H1 (cell line): Measurements from ENCODE around the gene UNC13C. TPM values are rescaled to one million over a fixed set of nuclear protein-coding genes. Genes with fewer than 3 reads are reported as not detected.

ENCODE experiments used
- CTCF ChIA-PET: fragments of 300-600 bp; sonication (Branson Sonifier 250); formaldehyde crosslinking; loops from one replicate; lab custom pipeline; 2021; ENCODE audit not compliant: partially characterized antibody; lab: Charles Lee
- POLR2A ChIA-PET: fragments of 300-600 bp; sonication (Branson Sonifier 250); formaldehyde crosslinking; loops from one replicate; lab custom pipeline; 2021; ENCODE audit warnings: inconsistent platforms; ENCODE audit not compliant: partially characterized antibody; lab: Charles Lee
- DNase-seq, 2 experiments: peaks; one replicate each; pipeline versions ENCODE4 v3.0.0 to v3.0.0-alpha.2; 2010 to 2022; ENCODE audit warnings: low spot score in 2 of 2, low read depth in 1 of 2, mixed read lengths in 1 of 2
- FAIRE-seq: peaks from 2 replicates; lab custom pipeline; 2011; peaks lifted over from hg19 to GRCh38; lab: Jason Lieb, UNC
- H2AFZ ChIP-seq: 2 replicates; pipeline ENCODE4 v1.8.1; 2012; ENCODE audit warnings: low read length, inconsistent platforms
- H2AK5ac ChIP-seq: 2 replicates; pipeline ENCODE4 v1.6.1; 2013; ENCODE audit warnings: low read depth, low read length
- H2BK120ac ChIP-seq: replicated peaks from 2 replicates; pipeline ENCODE3; 2013; ENCODE audit warnings: low read depth, low read length, inconsistent platforms
- H2BK12ac ChIP-seq: 2 replicates; pipeline ENCODE4 v1.6.1; 2013; ENCODE audit warnings: low read depth, low read length
- H2BK15ac ChIP-seq: 2 replicates; pipeline ENCODE4 v1.6.1; 2013; ENCODE audit warnings: low read length
- H2BK20ac ChIP-seq: 2 replicates; pipeline ENCODE4 v1.6.1; 2013; ENCODE audit warnings: low read length
- H2BK5ac ChIP-seq: 2 replicates; pipeline ENCODE4 v1.6.1; 2013; ENCODE audit warnings: low read depth, low read length
- H3K14ac ChIP-seq: 2 replicates; pipeline ENCODE4 v1.6.1; 2013; ENCODE audit warnings: inconsistent platforms; ENCODE audit not compliant: insufficient read length
- H3K18ac ChIP-seq: 2 replicates; pipeline ENCODE4 v1.6.1; 2013; ENCODE audit warnings: low read length; ENCODE audit errors: extremely low read depth
- H3K23ac ChIP-seq: 2 replicates; pipeline ENCODE4 v1.6.1; 2013; ENCODE audit warnings: inconsistent platforms; ENCODE audit not compliant: insufficient read length
- H3K23me2 ChIP-seq: 2 replicates; pipeline ENCODE4 v1.6.1; 2013; ENCODE audit warnings: low read depth, low read length
- H3K27ac ChIP-seq: 2 replicates; pipeline ENCODE4 v1.6.1; 2011; ENCODE audit warnings: low read depth, low read length, inconsistent platforms
- H3K27me3 ChIP-seq, 4 experiments: replicated peaks in 1 of 4; 1 replicate in 1 of 4; 2 replicates in 3 of 4; pipeline versions ENCODE4 v1.6.1 to v1.8.1; 2011 to 2013; ENCODE audit warnings: low read length in 3 of 4, mild to moderate bottlenecking in 3 of 4, inconsistent platforms in 2 of 4, mixed read lengths in 2 of 4, moderate library complexity in 1 of 4; ENCODE audit not compliant: control insufficient read depth in 3 of 4, insufficient read depth in 3 of 4; ENCODE audit errors: extremely low read depth in 1 of 4
- H3K36me3 ChIP-seq, 4 experiments: 2 replicates each; pipeline versions ENCODE4 v1.6.1 to v1.8.1; 2011 to 2013; ENCODE audit warnings: mild to moderate bottlenecking in 4 of 4, low read length in 3 of 4, moderate library complexity in 2 of 4, control low read depth in 1 of 4, inconsistent platforms in 1 of 4; ENCODE audit not compliant: insufficient read depth in 4 of 4, control insufficient read depth in 2 of 4
- H3K4ac ChIP-seq: replicated peaks from 2 replicates; pipeline ENCODE3; 2013; ENCODE audit warnings: low read length, low read depth, mixed read lengths, inconsistent platforms; ENCODE audit not compliant: insufficient read length
- H3K4me1 ChIP-seq, 4 experiments: replicated peaks in 1 of 4; 1 replicate in 1 of 4; 2 replicates in 3 of 4; pipeline versions ENCODE4 v1.6.1 to v1.8.1; 2011 to 2013; ENCODE audit warnings: low read length in 3 of 4, inconsistent platforms in 2 of 4, mixed read lengths in 1 of 4; ENCODE audit not compliant: insufficient read depth in 4 of 4, control insufficient read depth in 3 of 4
- H3K4me2 ChIP-seq, 2 experiments: 2 replicates each; pipeline versions ENCODE4 v1.6.1 to v1.8.1; 2011 to 2013; ENCODE audit warnings: low read depth in 2 of 2, low read length in 2 of 2, control low read depth in 1 of 2, inconsistent platforms in 1 of 2, mild to moderate bottlenecking in 1 of 2; ENCODE audit not compliant: insufficient read depth in 1 of 2
- H3K4me3 ChIP-seq, 4 experiments: fragments of 200-600, 300-600 bp in 1 of 4; sonication (generic), shearing (Covaris generic), sonication (Bioruptor Twin) in 1 of 4; 2 replicates each; pipeline versions ENCODE4 v1.5.1 to v1.8.1; 2011 to 2016; ENCODE audit warnings: low read length in 4 of 4, low read depth in 3 of 4, control low read depth in 2 of 4, inconsistent platforms in 2 of 4, mild to moderate bottlenecking in 2 of 4, mixed read lengths in 1 of 4, moderate library complexity in 1 of 4; ENCODE audit not compliant: insufficient read depth in 2 of 4; ENCODE audit errors: extremely low read depth in 1 of 4
- H3K56ac ChIP-seq: replicated peaks from 2 replicates; pipeline ENCODE3; 2013; ENCODE audit warnings: low read depth, mild to moderate bottlenecking, mixed read lengths, low read length, inconsistent platforms; ENCODE audit not compliant: insufficient read length
- H3K79me1 ChIP-seq: 2 replicates; pipeline ENCODE4 v1.6.1; 2013; ENCODE audit warnings: low read depth, low read length, control low read depth
- H3K79me2 ChIP-seq, 2 experiments: 2 replicates each; pipeline versions ENCODE4 v1.6.1 to v1.8.1; 2012 to 2013; ENCODE audit warnings: low read length in 2 of 2, mild to moderate bottlenecking in 2 of 2, inconsistent platforms in 1 of 2; ENCODE audit not compliant: insufficient read depth in 2 of 2, control insufficient read depth in 1 of 2
- H3K9ac ChIP-seq, 4 experiments: replicated peaks in 1 of 4; 1 replicate in 1 of 4; 2 replicates in 3 of 4; pipeline versions ENCODE4 v1.6.1 to v1.8.1; 2011 to 2013; ENCODE audit warnings: low read depth in 3 of 4, low read length in 3 of 4, control low read depth in 2 of 4, mild to moderate bottlenecking in 2 of 4, moderate library complexity in 2 of 4, inconsistent platforms in 1 of 4; ENCODE audit errors: extremely low read depth in 1 of 4
- H3K9me3 ChIP-seq, 2 experiments: 2 replicates each; pipeline versions ENCODE4 v1.6.1 to v1.8.1; 2012 to 2013; ENCODE audit warnings: mild to moderate bottlenecking in 2 of 2, moderate library complexity in 2 of 2, control low read depth in 1 of 2, inconsistent platforms in 1 of 2, low read depth in 1 of 2, low read length in 1 of 2, mixed read lengths in 1 of 2; ENCODE audit not compliant: insufficient read depth in 2 of 2
- H4K20me1 ChIP-seq, 2 experiments: replicated peaks in 1 of 2; 2 replicates each; pipeline versions ENCODE3 to v1.8.1; 2011 to 2013; ENCODE audit warnings: inconsistent platforms in 2 of 2, low read length in 2 of 2, mild to moderate bottlenecking in 1 of 2; ENCODE audit not compliant: insufficient read depth in 2 of 2, control insufficient read depth in 1 of 2
- H4K5ac ChIP-seq: 2 replicates; pipeline ENCODE4 v1.6.1; 2013; ENCODE audit warnings: low read length, low read depth, mixed read lengths, inconsistent platforms; ENCODE audit not compliant: insufficient read length
- H4K8ac ChIP-seq: 2 replicates; pipeline ENCODE4 v1.8.0; 2013; ENCODE audit warnings: mild to moderate bottlenecking, moderate library complexity, low read length, inconsistent platforms; ENCODE audit not compliant: insufficient read depth; ENCODE audit errors: extremely low read depth
- H4K91ac ChIP-seq: replicated peaks from 2 replicates; pipeline ENCODE3; 2013; ENCODE audit warnings: low read length, mixed read lengths, inconsistent platforms; ENCODE audit not compliant: insufficient read length
- ATF3 ChIP-seq: IDR thresholded peaks from 2 replicates; pipeline ENCODE4 v1.6.1; 2011; ENCODE audit warnings: low read depth, mild to moderate bottlenecking, low read length; ENCODE audit not compliant: insufficient read depth
- BACH1 ChIP-seq: IDR thresholded peaks from 2 replicates; pipeline ENCODE4 v1.6.1; 2012; ENCODE audit warnings: low read length, improper control_type of control experiment
- CBX5 ChIP-seq: fragments of 300-800, 300-1000 bp; sonication (generic); IDR thresholded peaks from 2 replicates; pipeline ENCODE4 v1.7.1; 2016; ENCODE audit warnings: antibody characterized with exemption, low read length, low read depth
- CTBP2 ChIP-seq: IDR thresholded peaks from 2 replicates; pipeline ENCODE4 v1.7.0; 2011; ENCODE audit warnings: borderline replicate concordance, mild to moderate bottlenecking, moderate library complexity, mixed read lengths, low read length; ENCODE audit not compliant: insufficient read depth, insufficient read length
- KDM1A ChIP-seq: fragments of 200-600, 300-600 bp; sonication (generic); IDR thresholded peaks from 2 replicates; pipeline ENCODE4 v1.7.1; 2016; ENCODE audit warnings: mild to moderate bottlenecking, low read length, borderline replicate concordance
- MAFK ChIP-seq: IDR thresholded peaks from 2 replicates; pipeline ENCODE4 v1.6.1; 2012; ENCODE audit warnings: low read depth, mild to moderate bottlenecking, improper control_type of control experiment, low read length
- NANOG ChIP-seq: IDR thresholded peaks from 2 replicates; pipeline ENCODE4 v1.6.1; 2011; ENCODE audit warnings: low read length, low read depth, mild to moderate bottlenecking, inconsistent platforms; ENCODE audit not compliant: insufficient read depth, poor library complexity, severe bottlenecking
- POU5F1 ChIP-seq: IDR thresholded peaks from 2 replicates; pipeline ENCODE4 v1.6.1; 2011; ENCODE audit warnings: low read depth, mild to moderate bottlenecking, low read length, moderate library complexity
- RAD21 ChIP-seq, 2 experiments: IDR thresholded peaks in 1 of 2; conservative IDR thresholded peaks in 1 of 2; 2 replicates each; pipeline ENCODE4 v1.6.1; 2011; ENCODE audit warnings: low read depth in 2 of 2, low read length in 2 of 2, improper control_type of control experiment in 1 of 2, inconsistent platforms in 1 of 2, mild to moderate bottlenecking in 1 of 2, moderate library complexity in 1 of 2
- SP2 ChIP-seq: IDR thresholded peaks from 2 replicates; pipeline ENCODE4 v1.6.1; 2012; ENCODE audit warnings: mild to moderate bottlenecking, low read length, inconsistent platforms
- TAF1 ChIP-seq: IDR thresholded peaks from 2 replicates; pipeline ENCODE4 v1.6.1; 2011; ENCODE audit warnings: mild to moderate bottlenecking, low read depth, low read length
- TAF7 ChIP-seq: optimal IDR thresholded peaks from 2 replicates; pipeline ENCODE3; 2011; ENCODE audit warnings: low read depth, mild to moderate bottlenecking, inconsistent platforms, low read length, moderate library complexity, borderline replicate concordance
- whole genome bisulfite sequencing, 2 experiments: shearing (Covaris generic) in 1 of 2; methylation state at CpG; one replicate each; pipeline versions ENCODE4 v1.1.6 to v1.1.7; 2013 to 2015; ENCODE audit warnings: low lambda C conversion rate in 2 of 2, mixed read lengths in 2 of 2, inconsistent platforms in 1 of 2, low coverage in 1 of 2, missing lambda C conversion rate in 1 of 2; ENCODE audit not compliant: insufficient replicate concordance in 2 of 2, insufficient coverage in 1 of 2, insufficient read length in 1 of 2; ENCODE audit errors: extremely low coverage in 1 of 2, missing lambda C conversion rate in 1 of 2; 5-methylcytosine and 5-hydroxymethylcytosine counted together
- polyA plus RNA-seq, 7 experiments: library from polyadenylated mRNA; depleted of rRNA in 3 of 7; stranded (reverse) in 5 of 7; unstranded in 2 of 7; fragments of >200 nt in 5 of 7; fragments of 200-250 nt in 2 of 7; gene quantifications; 1 replicate in 5 of 7; 2 replicates in 1 of 7; 4 replicates in 1 of 7; pipeline versions ENCODE4 v1.2.1 to v1.2.3, GENCODE V29; 2011 to 2013; ENCODE audit warnings: missing spikeins in 2 of 7, mixed read lengths in 2 of 7
- total RNA-seq: library from RNA; stranded (reverse); fragmentation: NEBNext Ultra II Directional; extraction: Animal tissue kit (Norgen Biotek cat#: 25700); gene quantifications from 2 replicates; pipeline ENCODE4 v1.2.1, GENCODE V29; 2021

The UNC13C gene
- total and polyA plus RNA-seq, 2 of the 8 experiments (the other 6 are each of a cell fraction or from before 2014, with no cell fraction given) = 0.02 to 0.13 TPM

GRCh38 chr15:54304321-54304720, 326.1 kb downstream of the UNC13C start:
- H3K56ac ChIP-seq = no peak overlapping the region
- H3K4me1 ChIP-seq = no peaks in the 10 kb centered on the region
- no peak overlapping the region for H4K5ac ChIP-seq
- no peak overlapping the region for H3K23ac ChIP-seq
- H2BK12ac ChIP-seq = no peak overlapping the region
- H2BK15ac ChIP-seq = no peak overlapping the region
- H2BK5ac ChIP-seq = no peak overlapping the region
- H3K4me2 ChIP-seq = no peak overlapping the region
- no peaks in the 10 kb centered on the region for H3K36me3 ChIP-seq
- DNase-seq (no peak), FAIRE-seq (no peak)
- CTCF ChIA-PET = no interaction called here
- TF ChIP-seq MAFK = no peak
- no peak for TF ChIP-seq CTBP2
- TF ChIP-seq BACH1 = no peak
- no peak for TF ChIP-seq POU5F1
- no peak for TF ChIP-seq SP2
- no peak for TF ChIP-seq NANOG
- no peak for TF ChIP-seq RAD21 (IDR thresholded peaks at IDR 0.05 in 1 of 2, conservative IDR thresholded peaks at IDR 0.05 in 1 of 2; ENCODE audit: low read depth in 2 of 2, low read length in 2 of 2)
- no peak for TF ChIP-seq TAF1
- TF ChIP-seq TAF7 = no peak
- no peak for TF ChIP-seq ATF3
- TF ChIP-seq CBX5 = no peak
- TF ChIP-seq KDM1A = no peak
- H3K79me2 ChIP-seq = no peaks in the 10 kb centered on the region
- no peak overlapping the region for H3K14ac ChIP-seq
- no peak overlapping the region for H2AFZ ChIP-seq
- no peak overlapping the region for H3K18ac ChIP-seq
- no peak overlapping the region for H3K4ac ChIP-seq
- H3K27ac ChIP-seq = no peak overlapping the region
- POLR2A ChIA-PET = no interaction called here
- no peak overlapping the region for H2BK120ac ChIP-seq
- H3K9ac ChIP-seq = no peak overlapping the region
- no peak overlapping the region for H4K8ac ChIP-seq
- no peaks in the 10 kb centered on the region; a peak in 1 of 4 replicates for H3K9me3 ChIP-seq
- no peak overlapping the region for H3K4me3 ChIP-seq
- no peaks in the 10 kb centered on the region for H3K79me1 ChIP-seq
- 80% methylated on average over 3 of the region's 3 CpGs; no CpG with 5 or more reads in 1 of the 2 experiments for WGBS, 2 experiments
- H4K20me1 ChIP-seq = no peaks in the 10 kb centered on the region
- H4K91ac ChIP-seq = no peak overlapping the region
- no peak overlapping the region for H2AK5ac ChIP-seq
- no peaks in the 10 kb centered on the region for H3K23me2 ChIP-seq
- H2BK20ac ChIP-seq = no peak overlapping the region
- no peaks in the 10 kb centered on the region for H3K27me3 ChIP-seq
